GM23338 (cell line): ENCODE results near the gene DCLK1.

ENCODE experiments used
- CTCF ChIP-seq, 2 experiments: fragments of 200-600 bp in 1 of 2; sonication (generic) in 1 of 2; conservative IDR thresholded peaks; 2 replicates each; pipeline versions ENCODE4 v1.5.1 to v1.6.1; 2016 to 2017; ENCODE audit warnings: antibody characterized with exemption in 2 of 2, low read depth in 2 of 2, mild to moderate bottlenecking in 2 of 2, moderate library complexity in 1 of 2
- EZH2 ChIP-seq: fragments of 200-600 bp; sonication (generic); IDR thresholded peaks from one replicate; pipeline ENCODE4 v1.8.0; 2017; ENCODE audit warnings: antibody characterized with exemption, mild to moderate bottlenecking, low read depth; ENCODE audit not compliant: unreplicated experiment
- EZH2phosphoT487 ChIP-seq: fragments of 200-600 bp; sonication (generic); IDR thresholded peaks from one replicate; pipeline ENCODE4 v1.8.1; 2018; ENCODE audit warnings: antibody characterized with exemption; ENCODE audit not compliant: unreplicated experiment
- POLR2AphosphoS5 ChIP-seq: IDR thresholded peaks from 2 replicates; pipeline ENCODE4 v1.6.1; 2016; ENCODE audit warnings: antibody characterized with exemption, low read depth
- STAT1 ChIP-seq: IDR thresholded peaks from one replicate; pipeline ENCODE4 v1.6.1; 2016; ENCODE audit warnings: antibody characterized with exemption; ENCODE audit not compliant: unreplicated experiment
- ZNF331 ChIP-seq: fragments of 250-450 bp; sonication (Bioruptor Pico); IDR thresholded peaks from 2 replicates; pipeline ENCODE4 v1.5.0; 2020; ENCODE audit warnings: low read depth, mild to moderate bottlenecking, moderate library complexity

GRCh38 chr13:35966024-35966423 is 165.2 kb downstream of the DCLK1 start:
- TF ChIP-seq CTCF (conservative IDR thresholded peaks at IDR 0.05; ENCODE audit: low read depth in 2 of 2) (no peak), ZNF331 (CRISPR knock-in tag) (no peak), EZH2 (no peak), POLR2AphosphoS5 (no peak), EZH2phosphoT487 (no peak), STAT1 (no peak)
